ENCODE results near the gene MESD.

- no peak for TF ChIP-seq POLR2AphosphoS5 (IDR thresholded peaks at IDR 0.05)
- no peak for TF ChIP-seq CTCF (IDR thresholded peaks at IDR 0.05)
- TF ChIP-seq POLR2A (IDR thresholded peaks at IDR 0.05) = no peak
Observed at GRCh38 chr15:80970658-80971057, 19.0 kb downstream of the MESD start.
